Erythroblast (primary cell): ENCODE data around the gene SLC50A1.

Source experiments
- GATA1 ChIP-seq: IDR thresholded peaks from 2 replicates; pipeline ENCODE4 v1.6.1; 2011; ENCODE audit warnings: low read depth, mild to moderate bottlenecking, control low read depth, low read length, moderate library complexity
- POLR2A ChIP-seq: IDR thresholded peaks from 2 replicates; pipeline ENCODE4 v1.6.1; 2011; ENCODE audit warnings: mild to moderate bottlenecking, low read length

DNA sequence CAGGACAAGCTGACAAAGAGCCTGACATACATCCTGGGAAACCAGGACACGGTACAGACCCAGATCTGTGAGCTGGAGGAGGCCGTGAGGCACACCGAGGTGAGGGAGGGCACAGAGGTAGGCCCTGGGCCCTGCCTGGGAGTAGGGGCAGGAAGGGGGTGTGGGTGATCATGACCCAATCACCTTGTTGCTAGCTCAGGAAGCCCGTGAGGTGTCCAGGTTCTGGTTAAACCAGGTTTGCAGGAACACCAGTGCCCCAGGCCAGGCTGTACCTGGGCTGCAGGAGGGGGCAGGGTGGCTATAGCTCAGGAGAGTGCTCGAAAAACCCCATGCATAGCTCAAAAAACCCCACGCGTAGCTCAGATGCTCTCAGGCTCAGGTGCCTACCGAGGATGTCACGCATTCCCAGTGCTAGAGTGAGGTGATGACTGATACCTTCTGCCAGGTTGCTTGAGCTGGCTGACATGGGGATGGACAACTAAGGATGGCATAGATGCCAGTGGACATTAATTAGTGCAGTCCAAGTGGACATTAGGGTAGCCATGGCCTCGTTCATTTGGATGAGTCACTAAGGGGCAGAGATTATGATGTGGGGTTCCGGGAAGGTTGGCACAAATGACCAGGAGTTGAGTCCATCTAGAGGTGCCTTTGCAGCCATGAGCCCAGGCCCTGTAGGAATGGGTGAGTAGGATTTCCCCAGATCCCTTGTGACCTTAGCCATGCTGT, 41.7 kb downstream of the SLC50A1 start:
- TF ChIP-seq POLR2A = no peak
- TF ChIP-seq GATA1 = no peak
